GM19372 (cell line): Measurements from ENCODE around the gene ADAM33.

Source experiments
- ATAC-seq: cut with Tn5 transposase; IDR thresholded peaks from one replicate; pipeline ENCODE4 v1.9.1; 2021; ENCODE audit warnings: mild to moderate bottlenecking, low read depth, moderate library complexity; ENCODE audit not compliant: unreplicated experiment

The ADAM33 gene

DNA sequence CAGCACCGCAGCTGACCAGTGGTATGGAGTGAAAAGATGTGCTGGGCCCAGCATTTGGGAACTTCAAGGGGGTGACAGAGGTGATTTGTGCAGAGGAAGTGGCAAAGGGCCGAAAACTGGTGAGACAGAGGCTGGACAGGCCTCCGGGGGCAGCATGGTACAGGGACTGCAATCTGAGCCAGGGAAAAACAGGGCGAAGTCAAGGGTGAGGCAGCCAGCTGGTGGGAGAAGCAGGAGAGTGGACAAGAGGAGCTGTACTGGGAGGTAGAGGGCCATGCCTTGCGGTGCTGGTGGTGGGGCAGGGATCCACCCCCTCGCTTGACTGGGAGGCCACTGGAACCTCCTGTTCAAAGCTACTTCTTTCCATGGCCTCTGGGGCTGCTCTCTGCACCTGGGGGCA, 11.3 kb downstream of the ADAM33 start:
- no peak for ATAC-seq

DNA sequence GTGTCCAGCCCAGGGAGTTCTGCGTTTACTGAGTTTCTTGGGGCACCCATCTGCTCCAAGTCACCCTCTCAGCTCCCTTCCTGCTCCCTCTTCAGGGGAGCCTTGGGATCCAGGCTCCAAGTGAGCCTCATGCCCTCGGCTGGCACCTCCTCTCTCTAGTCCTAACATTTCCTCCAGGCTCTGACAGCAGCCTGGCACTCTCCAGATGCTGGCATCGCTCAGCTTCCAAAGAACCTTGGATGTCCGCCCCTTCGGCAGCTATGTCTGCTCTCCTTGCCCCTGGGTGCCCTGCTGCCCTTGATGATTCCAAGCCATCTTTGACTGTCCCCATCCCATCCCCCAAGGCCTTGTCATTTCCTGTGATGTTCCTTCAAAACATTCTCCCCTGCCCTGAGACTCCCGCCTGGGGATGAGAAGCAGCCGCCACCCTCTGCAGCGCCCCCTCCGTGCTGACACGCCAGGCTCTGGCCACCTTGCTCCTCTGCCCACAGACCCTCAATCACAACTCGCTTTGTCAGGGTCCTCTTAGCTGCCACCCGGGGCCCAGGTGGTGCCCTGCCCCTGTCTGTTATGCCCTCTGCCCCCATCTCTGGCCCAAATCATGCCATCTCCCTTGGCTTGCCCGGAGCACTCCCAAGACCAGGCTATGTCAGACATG, 12.0 kb downstream of the ADAM33 start:
- no peak for ATAC-seq

DNA sequence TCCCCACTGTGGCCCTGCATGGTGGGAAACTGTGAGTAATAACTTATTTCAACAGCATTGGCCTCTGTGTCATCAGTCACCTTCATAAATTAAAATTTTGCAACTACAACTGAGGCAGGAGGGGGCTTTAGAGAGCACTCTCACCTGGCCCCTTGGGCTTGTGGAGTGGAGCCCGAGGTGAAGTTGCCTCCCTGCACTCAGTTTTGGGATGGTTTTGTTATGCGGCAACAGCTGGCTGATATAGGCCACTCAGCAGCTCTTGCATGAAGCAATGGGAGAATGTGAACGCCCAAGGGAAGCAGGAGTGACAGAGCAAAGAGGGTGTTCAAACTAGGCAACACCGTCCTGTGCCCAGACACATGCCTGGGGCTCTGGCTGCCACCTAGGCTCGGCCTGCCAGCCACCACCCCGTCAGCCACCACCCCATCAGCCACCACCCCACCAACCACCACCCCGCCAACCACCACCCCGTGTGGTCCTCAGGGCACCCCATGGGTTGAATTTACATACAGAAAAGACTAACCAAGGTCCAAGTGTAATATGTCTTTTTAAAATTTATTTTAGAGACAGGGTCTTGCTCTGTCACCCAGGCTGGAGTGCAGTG, 14.3 kb downstream of the ADAM33 start:
- no peak for ATAC-seq

GRCh38 chr20:3663858-3664257, 18.0 kb downstream of the ADAM33 start:
- ATAC-seq = no peak

DNA sequence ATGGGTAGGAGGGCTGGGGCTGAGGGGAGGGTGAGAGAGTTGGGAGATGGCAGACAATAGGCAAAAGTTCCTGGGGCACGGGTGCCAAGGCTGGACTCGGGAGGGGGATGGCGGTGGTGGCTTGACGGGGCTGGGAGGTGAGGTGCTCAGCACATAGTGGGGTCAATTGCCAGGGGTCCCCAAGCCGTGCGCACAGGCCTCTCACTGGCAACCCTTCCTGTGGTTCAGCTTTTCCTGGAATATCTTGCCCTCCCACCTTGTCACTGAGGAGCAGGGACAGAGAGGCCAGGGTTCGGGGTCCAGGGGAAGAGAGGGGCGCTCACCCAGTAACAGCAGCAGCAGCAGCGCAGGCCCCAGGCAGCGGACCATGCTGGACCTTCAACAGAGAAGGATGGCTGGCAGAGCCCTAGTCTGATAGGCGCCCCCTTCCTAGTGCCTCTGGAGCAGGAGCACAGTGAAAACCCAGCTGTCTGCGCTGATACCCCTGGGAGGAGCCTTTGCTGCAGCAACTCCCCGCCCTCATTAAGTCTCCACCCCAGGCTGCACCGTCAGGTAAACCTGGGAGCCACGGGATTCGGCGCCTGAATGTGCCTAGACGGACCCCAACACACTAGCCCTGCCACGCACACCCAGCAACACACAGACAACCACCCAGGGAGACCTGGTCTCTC, 18.6 kb downstream of the ADAM33 start, which contains the start of gene GFRA4:
GFRA4 (minus strand) TSS at position 369 of the 671 bp plus-strand sequence; CDS start at position 369, 0 bp downstream.
- no peak for ATAC-seq

- ATAC-seq = no peak
Measured at GRCh38 chr20:3661814-3662665, 19.8 kb downstream of the ADAM33 start.

GRCh38 chr20:3661060-3661813, 20.6 kb downstream of the ADAM33 start:
- ATAC-seq = no peak

DNA sequence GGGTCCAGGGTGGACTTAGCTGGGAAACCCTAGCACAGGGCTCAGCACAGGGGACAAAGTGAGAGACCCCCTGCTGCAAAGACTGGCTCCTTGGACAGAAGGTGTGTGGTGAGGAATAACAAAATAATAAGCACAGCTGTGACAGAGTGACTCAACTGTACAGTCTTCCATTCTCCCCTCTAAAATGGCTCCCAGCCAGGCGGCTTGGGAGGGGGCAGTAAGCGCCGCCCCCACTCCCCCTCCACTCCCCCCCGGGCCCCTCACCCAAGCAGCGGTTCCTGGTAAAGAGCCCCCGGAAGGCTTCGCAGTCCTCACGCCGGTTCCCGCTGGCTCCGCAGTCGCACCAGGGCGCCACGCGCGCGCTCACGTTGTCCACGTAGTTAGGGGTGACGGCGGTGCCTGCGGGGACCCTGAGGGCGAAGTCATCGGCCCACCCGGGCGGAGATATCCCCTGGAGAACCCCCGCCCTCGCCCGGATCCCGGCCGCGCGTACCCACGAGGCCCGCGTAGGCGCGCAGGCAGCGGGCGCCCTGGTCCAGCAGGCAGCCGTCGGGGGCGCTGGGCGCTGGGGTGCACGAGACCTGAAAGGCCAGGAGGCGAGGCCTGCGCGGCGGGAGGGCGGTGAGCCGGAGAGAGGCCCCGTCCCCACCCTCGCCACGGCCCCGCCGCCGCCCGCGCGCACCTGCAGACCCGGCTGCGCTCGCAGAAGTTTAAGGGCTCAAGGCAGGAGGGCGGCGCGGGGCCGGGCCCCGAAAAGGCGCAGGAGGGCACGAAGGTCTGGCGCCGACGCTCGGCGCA, 21.3 kb downstream of the ADAM33 start:
- no peak for ATAC-seq

GRCh38 chr20:3659492-3660261, 22.1 kb downstream of the ADAM33 start:
- ATAC-seq = no peak

GRCh38 chr20:3658716-3659491, 22.9 kb downstream of the ADAM33 start:
- ATAC-seq = peak; percentile 80

- ATAC-seq = no peak
Measured at GRCh38 chr20:3658019-3658715, 23.6 kb downstream of the ADAM33 start.

DNA sequence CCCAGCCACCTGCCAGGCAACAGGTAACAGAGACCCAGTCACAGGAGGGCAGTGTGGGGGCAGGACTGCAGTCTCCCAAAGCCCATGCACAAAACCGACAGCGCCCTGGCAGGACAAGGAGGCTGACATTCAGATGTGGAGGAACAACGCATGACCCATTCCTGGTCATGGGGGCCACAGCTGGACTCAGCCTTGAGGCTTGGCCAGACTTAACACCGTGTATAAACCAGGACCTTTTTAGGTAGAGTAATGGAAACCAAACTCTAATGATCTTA, 26.7 kb downstream of the ADAM33 start:
- ATAC-seq = no peak

DNA sequence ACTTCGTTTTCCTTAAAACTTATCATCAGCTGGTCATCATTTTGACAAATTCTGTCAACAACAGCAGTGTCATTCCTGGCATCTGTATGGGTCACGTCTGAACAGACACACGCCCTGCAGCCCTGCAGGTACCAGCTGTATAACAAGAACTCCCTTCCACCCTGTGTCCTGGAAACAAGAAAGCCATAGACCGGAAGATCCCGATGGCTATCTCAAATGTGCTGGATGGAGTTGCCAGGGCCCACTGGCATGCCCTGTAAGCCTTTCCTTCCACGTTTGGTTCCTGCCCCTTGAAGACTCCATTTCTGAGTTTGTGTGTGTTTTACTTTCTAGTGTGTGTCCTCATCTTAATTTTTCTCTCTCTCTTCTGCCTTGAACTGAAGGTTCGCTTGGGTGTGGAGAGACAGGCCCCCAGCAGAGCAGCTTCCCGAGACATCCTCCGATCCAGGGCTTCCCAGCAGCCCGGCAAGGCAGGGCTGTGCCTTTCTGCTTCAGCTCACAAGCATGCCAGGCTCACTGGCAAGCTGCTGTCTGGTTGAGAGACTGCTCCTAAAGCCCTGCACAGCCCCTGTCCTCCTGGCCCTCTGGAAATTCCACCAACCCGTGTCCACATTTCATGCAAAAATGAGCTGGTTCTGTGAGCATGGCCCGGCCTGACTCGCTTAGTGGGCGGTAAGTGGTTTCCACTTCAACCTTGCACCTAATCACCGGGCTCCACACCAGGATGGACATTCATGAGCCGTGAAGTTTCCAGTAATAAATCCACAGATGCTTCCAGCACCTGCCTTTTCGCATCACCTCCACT, 27.3 kb downstream of the ADAM33 start:
- no peak for ATAC-seq

GRCh38 chr20:3653921-3654320, 27.9 kb downstream of the ADAM33 start:
- no peak for ATAC-seq

DNA sequence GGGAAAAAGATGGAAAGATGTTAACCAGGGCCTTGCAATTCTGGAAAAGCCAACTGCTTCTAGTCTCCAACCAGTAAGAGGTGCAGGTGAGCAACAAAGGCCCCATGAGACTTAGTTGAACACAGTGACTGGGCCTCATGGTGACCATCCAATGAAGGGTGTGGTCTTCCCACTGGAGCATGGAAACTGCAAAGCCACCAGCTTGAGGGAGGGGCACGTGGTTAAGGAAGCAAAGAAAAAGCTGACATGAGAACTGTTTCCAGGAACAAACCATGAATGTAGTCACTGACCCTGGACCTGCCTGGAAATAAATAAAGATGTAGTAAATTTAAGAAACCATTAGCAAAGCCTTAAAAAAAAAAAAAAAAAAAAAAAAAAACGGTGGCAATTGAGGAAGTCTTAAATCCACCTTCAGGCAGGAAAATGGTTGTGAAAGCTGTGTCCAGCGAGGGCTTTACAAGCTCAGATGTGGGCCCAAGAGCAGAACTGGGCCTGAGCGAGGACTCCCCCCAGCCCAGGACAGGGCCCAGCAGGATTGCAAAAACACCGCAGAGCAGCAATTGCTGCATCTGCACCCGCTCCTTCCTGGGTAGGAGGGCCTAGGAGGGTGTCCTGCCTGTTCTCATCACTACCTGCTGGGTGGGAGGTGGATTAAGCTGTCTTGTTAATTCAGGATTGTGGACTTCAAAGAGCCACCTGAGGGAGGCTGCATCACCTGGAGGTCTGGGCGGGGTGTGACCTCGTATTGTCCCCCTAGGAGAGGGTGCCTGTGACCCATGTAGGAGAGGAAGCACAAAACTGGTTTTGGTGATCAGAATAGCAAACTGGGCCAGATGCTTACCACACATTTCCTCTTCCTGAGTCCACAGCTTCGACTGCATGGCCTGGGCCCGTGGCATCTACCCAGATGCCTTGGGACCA, 28.9 kb downstream of the ADAM33 start:
- ATAC-seq = no peak

DNA sequence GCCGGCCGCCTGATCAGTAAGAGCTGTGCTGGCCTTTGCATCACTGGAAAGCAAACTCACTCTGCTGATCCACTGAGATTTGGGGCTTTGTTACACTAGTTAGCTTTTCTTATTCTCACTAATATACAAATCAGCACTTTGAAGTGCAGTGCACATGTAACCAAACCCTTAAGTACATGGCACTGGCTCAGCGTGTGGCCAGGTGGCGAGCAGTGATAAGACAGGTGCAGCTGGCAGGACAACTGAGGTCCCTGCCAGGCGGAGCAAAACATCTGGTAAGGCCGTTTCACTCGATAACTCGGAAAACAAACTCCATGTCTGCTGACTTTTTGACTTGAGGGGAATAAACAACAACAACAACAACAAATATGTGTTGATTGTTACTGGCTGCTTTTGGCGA, 29.6 kb downstream of the ADAM33 start:
- no peak for ATAC-seq
